K562 (cell line): ENCODE data around the gene RAB4B. TPM values are rescaled to one million over a fixed set of nuclear protein-coding genes. Genes with fewer than 3 reads are reported as not detected.

Experiments
- CREB5 ChIP-seq: fragments of 250-450 bp; sonication (Bioruptor Pico); IDR thresholded peaks from 2 replicates; pipeline ENCODE4 v1.5.0; 2020; ENCODE audit warnings: mild to moderate bottlenecking
- E2F6 ChIP-seq, 2 experiments: IDR thresholded peaks; 2 replicates each; pipeline ENCODE4 v1.6.1; 2011; ENCODE audit warnings: borderline replicate concordance in 1 of 2, control low read depth in 1 of 2, low read depth in 1 of 2, low read length in 1 of 2, mild to moderate bottlenecking in 1 of 2, mixed read lengths in 1 of 2, moderate library complexity in 1 of 2; ENCODE audit not compliant: insufficient read depth in 1 of 2, insufficient read length in 1 of 2, poor library complexity in 1 of 2, severe bottlenecking in 1 of 2; ENCODE audit errors: extremely low read depth in 1 of 2
- KAT8 ChIP-seq: fragments of 450-650 bp; IDR thresholded peaks from 2 replicates; pipeline ENCODE4 v1.6.1; 2016; ENCODE audit warnings: low read depth, mild to moderate bottlenecking
- MIER1 ChIP-seq: fragments of 450-650 bp; IDR thresholded peaks from 2 replicates; pipeline ENCODE4 v1.6.1; 2016; ENCODE audit warnings: antibody characterized with exemption, mild to moderate bottlenecking, low read depth
- MTF1 ChIP-seq: fragments of 250-450 bp; sonication (Bioruptor Pico); IDR thresholded peaks from 2 replicates; pipeline ENCODE4 v1.9.0; 2021; ENCODE audit warnings: moderate library complexity, mild to moderate bottlenecking, inconsistent platforms, borderline replicate concordance
- PTRF ChIP-seq: fragments of 450-650 bp; IDR thresholded peaks from 2 replicates; pipeline ENCODE4 v1.6.1; 2016; ENCODE audit warnings: mild to moderate bottlenecking, missing genetic modification characterization, missing compliant biosample characterization
- SFPQ ChIP-seq: fragments of 200-400 bp; formaldehyde crosslinking; IDR thresholded peaks from 2 replicates; pipeline ENCODE4 v1.6.1; 2017; ENCODE audit warnings: mild to moderate bottlenecking, low read depth, low read length, moderate library complexity
- TCF15 ChIP-seq: fragments of 250-450 bp; sonication (Bioruptor Pico); IDR thresholded peaks from 2 replicates; pipeline ENCODE4 v1.8.0; 2022; ENCODE audit warnings: moderate library complexity, mild to moderate bottlenecking, inconsistent platforms
- ZNF311 ChIP-seq: fragments of 250-450 bp; sonication (Bioruptor Pico); IDR thresholded peaks from 2 replicates; pipeline ENCODE4 v1.4.0; 2020; ENCODE audit warnings: mild to moderate bottlenecking, moderate library complexity
- ZNF318 ChIP-seq, 2 experiments: fragments of 450-650 bp; IDR thresholded peaks; 2 replicates each; pipeline ENCODE4 v1.6.1; 2016; ENCODE audit warnings: mild to moderate bottlenecking in 2 of 2, borderline replicate concordance in 1 of 2, low read depth in 1 of 2, moderate library complexity in 1 of 2
- polyA plus RNA-seq, 8 experiments: library from polyadenylated mRNA; depleted of rRNA in 4 of 8; stranded (reverse) in 5 of 8; unstranded in 3 of 8; fragments of >200 nt; fragmentation: Nextera tagmentation in 2 of 8; fragmentation: Illumina TruSeq in 1 of 8; extraction: Ambion mirVana in 2 of 8; extraction: Trizol in 1 of 8; gene quantifications; 2 replicates each; pipeline versions ENCODE4 v1.2.1 to v1.2.3, GENCODE V29; 2011 to 2014; ENCODE audit warnings: inconsistent platforms in 1 of 8, missing spikeins in 1 of 8
- total RNA-seq, 7 experiments: library from RNA; depleted of rRNA in 6 of 7; stranded (reverse); fragments of >200 nt in 6 of 7; fragmentation: Illumina TruSeq in 2 of 7; extraction: Trizol in 2 of 7; gene quantifications; 2 replicates each; pipeline versions ENCODE4 v1.2.1 to v1.2.3, GENCODE V29; 2011 to 2021; ENCODE audit warnings: low replicate concordance in 1 of 7

RAB4B gene
- total and polyA plus RNA-seq, 9 of the 15 experiments (the other 6 are each of a cell fraction or from before 2014, with no cell fraction given), result 0.28 to 20.4 (median 9.0) TPM

GRCh38 chr19:40750058-40750873 lies 27.8 kb upstream of the RAB4B start, which contains the start of gene ACTMAP (continued):
- peak; percentile 96 to 98 for TF ChIP-seq E2F6 (IDR thresholded peaks at IDR 0.05; ENCODE audit: borderline replicate concordance in 1 of 2, extremely low read depth in 1 of 2, insufficient read depth in 1 of 2, insufficient read length in 1 of 2, low read depth in 1 of 2, low read length in 1 of 2, poor library complexity in 1 of 2, severe bottlenecking in 1 of 2)
- TF ChIP-seq MIER1, result no peak
- TF ChIP-seq ZNF311 (CRISPR knock-in tag), result no peak
- TF ChIP-seq MTF1, result no peak
- no peak for TF ChIP-seq SFPQ
- TF ChIP-seq PTRF (tag), result no peak; the same call in 1 of the 2 replicates
- TF ChIP-seq ZNF318 (IDR thresholded peaks at IDR 0.05; ENCODE audit: borderline replicate concordance in 1 of 2, low read depth in 1 of 2), result peak in 1 of 2 experiments; percentile 38; a peak in 1 of 4 replicates
- TF ChIP-seq KAT8, result no peak
- no peak for TF ChIP-seq CREB5
- peak; percentile 91; the same call in 1 of the 2 replicates for TF ChIP-seq TCF15 (CRISPR knock-in tag)
